H9 (cell line): Measurements from ENCODE around the gene DDA1. TPM values are rescaled to one million over a fixed set of nuclear protein-coding genes. Genes with fewer than 3 reads are reported as not detected.

ENCODE experiments used
- DNase-seq: peaks from one replicate; pipeline ENCODE4 v3.0.0-alpha.2; 2017
- H2AFZ ChIP-seq: one replicate; pipeline ENCODE4 v1.6.1; 2013; ENCODE audit warnings: mild to moderate bottlenecking, low read length, control low read depth, moderate library complexity
- H2AK5ac ChIP-seq: 2 replicates; pipeline ENCODE4 v1.6.1; 2013; ENCODE audit warnings: low read length, control low read depth, mixed read lengths; ENCODE audit not compliant: insufficient read length
- H2BK120ac ChIP-seq: one replicate; pipeline ENCODE4 v1.6.1; 2013; ENCODE audit warnings: low read depth, mild to moderate bottlenecking, low read length, control low read depth, inconsistent platforms; ENCODE audit not compliant: poor library complexity, severe bottlenecking
- H2BK12ac ChIP-seq: 2 replicates; pipeline ENCODE4 v1.6.1; 2013; ENCODE audit warnings: low read length, control low read depth, mixed read lengths, low read depth; ENCODE audit not compliant: insufficient read length
- H2BK15ac ChIP-seq: 2 replicates; pipeline ENCODE4 v1.6.1; 2013; ENCODE audit warnings: low read depth, low read length, control low read depth
- H2BK20ac ChIP-seq: one replicate; pipeline ENCODE4 v1.6.1; 2013; ENCODE audit warnings: low read depth, mild to moderate bottlenecking, low read length, control low read depth, inconsistent platforms; ENCODE audit not compliant: poor library complexity, severe bottlenecking
- H2BK5ac ChIP-seq: 2 replicates; pipeline ENCODE4 v1.6.1; 2013; ENCODE audit warnings: low read length, control low read depth, mixed read lengths; ENCODE audit not compliant: insufficient read length
- H3K14ac ChIP-seq: 2 replicates; pipeline ENCODE4 v1.6.1; 2013; ENCODE audit warnings: low read length, control low read depth; ENCODE audit not compliant: insufficient read depth
- H3K18ac ChIP-seq: 2 replicates; pipeline ENCODE4 v1.6.1; 2013; ENCODE audit warnings: low read depth, mild to moderate bottlenecking, mixed read lengths, low read length, control low read depth; ENCODE audit not compliant: insufficient read length
- H3K23ac ChIP-seq: 2 replicates; pipeline ENCODE4 v1.6.1; 2013; ENCODE audit warnings: low read length, control low read depth, mixed read lengths, low read depth; ENCODE audit not compliant: insufficient read length
- H3K23me2 ChIP-seq: 2 replicates; pipeline ENCODE4 v1.6.1; 2013; ENCODE audit warnings: low read depth, mild to moderate bottlenecking, mixed read lengths, low read length, control low read depth; ENCODE audit not compliant: insufficient read length, poor library complexity, severe bottlenecking
- H3K27ac ChIP-seq: 2 replicates; pipeline ENCODE4 v1.5.1; 2013; ENCODE audit warnings: low read length, control low read depth, mixed read lengths, low read depth; ENCODE audit not compliant: insufficient read length
- H3K27me3 ChIP-seq: 2 replicates; pipeline ENCODE4 v1.6.1; 2013; ENCODE audit warnings: low read length, control low read depth, inconsistent platforms; ENCODE audit not compliant: insufficient read depth
- H3K4ac ChIP-seq: 2 replicates; pipeline ENCODE4 v1.6.1; 2013; ENCODE audit warnings: low read depth, mild to moderate bottlenecking, control low read depth, inconsistent platforms, low read length, moderate library complexity
- H3K4me1 ChIP-seq: 2 replicates; pipeline ENCODE4 v1.6.1; 2013; ENCODE audit warnings: low read length, control low read depth, inconsistent platforms; ENCODE audit not compliant: insufficient read depth
- H3K4me2 ChIP-seq: 2 replicates; pipeline ENCODE4 v1.6.1; 2013; ENCODE audit warnings: low read length, control low read depth, mixed read lengths; ENCODE audit not compliant: insufficient read length, insufficient read depth
- H3K56ac ChIP-seq: 2 replicates; pipeline ENCODE4 v1.6.1; 2013; ENCODE audit warnings: low read depth, mild to moderate bottlenecking, mixed read lengths, low read length, control low read depth; ENCODE audit not compliant: insufficient read length
- H3K79me1 ChIP-seq: 2 replicates; pipeline ENCODE4 v1.6.1; 2013; ENCODE audit warnings: low read depth, mild to moderate bottlenecking, moderate library complexity, low read length, control low read depth, inconsistent platforms; ENCODE audit not compliant: insufficient read depth, poor library complexity, severe bottlenecking
- H3K79me2 ChIP-seq: 2 replicates; pipeline ENCODE4 v1.6.1; 2013; ENCODE audit warnings: low read length, control low read depth, inconsistent platforms; ENCODE audit not compliant: insufficient read depth
- H3K9ac ChIP-seq: 2 replicates; pipeline ENCODE4 v1.6.1; 2013; ENCODE audit warnings: low read length, control low read depth, mixed read lengths; ENCODE audit not compliant: insufficient read length; ENCODE audit errors: extremely low read depth
- H3K9me3 ChIP-seq: one replicate; pipeline ENCODE4 v1.6.1; 2013; ENCODE audit warnings: low read depth, low read length, inconsistent platforms; ENCODE audit not compliant: control insufficient read depth
- H3T11ph ChIP-seq: one replicate; pipeline ENCODE4 v1.6.1; 2013; ENCODE audit warnings: mild to moderate bottlenecking, low read length, control low read depth, inconsistent platforms
- H4K20me1 ChIP-seq: one replicate; pipeline ENCODE4 v1.6.1; 2013; ENCODE audit not compliant: control insufficient read depth, insufficient read length, insufficient read depth
- H4K5ac ChIP-seq: 2 replicates; pipeline ENCODE4 v1.6.1; 2013; ENCODE audit warnings: low read depth, mild to moderate bottlenecking, mixed read lengths, low read length, control low read depth; ENCODE audit not compliant: insufficient read length
- H4K8ac ChIP-seq: replicated peaks from 2 replicates; pipeline ENCODE4 v1.6.1; 2013; ENCODE audit warnings: low read length, control low read depth, mixed read lengths, low read depth; ENCODE audit not compliant: insufficient read length
- H4K91ac ChIP-seq: 2 replicates; pipeline ENCODE4 v1.6.1; 2013; ENCODE audit warnings: low read depth, mild to moderate bottlenecking, moderate library complexity, mixed read lengths, low read length, control low read depth; ENCODE audit not compliant: insufficient read length
- H3K27ac Mint-ChIP-seq, 3 experiments: 2 replicates in 2 of 3; 3 replicates in 1 of 3; pipeline ENCODE4 v1.8.0; 2020 to 2021; ENCODE audit warnings: mixed read lengths in 3 of 3, mild to moderate bottlenecking in 1 of 3, moderate library complexity in 1 of 3
- H3K27me3 Mint-ChIP-seq: 2 replicates; pipeline ENCODE4 v1.8.0; 2021; ENCODE audit warnings: low read depth, mild to moderate bottlenecking, moderate library complexity, mixed read lengths
- H3K36me3 Mint-ChIP-seq, 3 experiments: 2 replicates in 2 of 3; 3 replicates in 1 of 3; pipeline ENCODE4 v1.8.0; 2020 to 2021; ENCODE audit warnings: low read depth in 3 of 3, mixed read lengths in 3 of 3; ENCODE audit not compliant: insufficient read depth in 1 of 3
- H3K4me1 Mint-ChIP-seq, 2 experiments: 2 replicates each; pipeline ENCODE4 v1.8.0; 2020; ENCODE audit warnings: mixed read lengths in 2 of 2
- H3K4me3 Mint-ChIP-seq, 2 experiments: 2 replicates in 1 of 2; 3 replicates in 1 of 2; pipeline ENCODE4 v1.8.0; 2020 to 2021; ENCODE audit warnings: mild to moderate bottlenecking in 2 of 2, mixed read lengths in 2 of 2, moderate library complexity in 1 of 2
- H3K9me3 Mint-ChIP-seq, 2 experiments: 2 replicates in 1 of 2; 3 replicates in 1 of 2; pipeline ENCODE4 v1.8.0; 2020; ENCODE audit warnings: mild to moderate bottlenecking in 2 of 2, mixed read lengths in 2 of 2, moderate library complexity in 1 of 2
- CTCF ChIP-seq: fragments of 200-600 bp; sonication (generic); conservative IDR thresholded peaks from 3 replicates; pipeline ENCODE4 v1.8.0; 2021; ENCODE audit warnings: antibody characterized with exemption, mild to moderate bottlenecking
- WGBS: extraction: QIAGEN DNeasy Blood & Tissue Kit; methylation state at CpG from one replicate; pipeline ENCODE4 v1.1.7; 2013; ENCODE audit warnings: missing lambda C conversion rate, low lambda C conversion rate, mixed read lengths; ENCODE audit not compliant: insufficient read length; ENCODE audit errors: extremely low coverage; 5-methylcytosine and 5-hydroxymethylcytosine counted together
- total RNA-seq: library from RNA; stranded (reverse); gene quantifications from 2 replicates; pipeline ENCODE4 v1.2.1, GENCODE V29; 2021

The DDA1 gene
- total RNA-seq, 1 experiment from 2014 or later: 45.7 TPM

GRCh38 chr19:17365361-17365760 lies 56.0 kb downstream of the DDA1 start:
- Histone ChIP-seq H4K91ac (no peak overlapping the region), H2BK12ac (no peak overlapping the region), H2BK20ac (no peak overlapping the region), H3K18ac (no peak overlapping the region), H3K4me2 (no peak overlapping the region), H4K8ac (no peak overlapping the region), H3K4me1 (no peaks in the 10 kb centered on the region; the same call in 1 of the 2 replicates), H3K27me3 (no peaks in the 10 kb centered on the region), H3K9ac (no peak overlapping the region), H3K9me3 (no peaks in the 10 kb centered on the region), H2BK5ac (no peak overlapping the region), H3K27ac (no peak overlapping the region), H3K14ac (no peak overlapping the region), H3K4ac (no peak overlapping the region), H3K79me2 (no peaks in the 10 kb centered on the region), H4K5ac (no peak overlapping the region), H2BK120ac (no peak overlapping the region), H3K56ac (no peak overlapping the region), H2BK15ac (no peak overlapping the region), H2AK5ac (no peak overlapping the region), H3K23ac (no peak overlapping the region), H3K23me2 (no peaks in the 10 kb centered on the region), H3K79me1 (no peaks in the 10 kb centered on the region), H3T11ph (no peak overlapping the region), H2AFZ (no peak overlapping the region), H4K20me1 (no peaks in the 10 kb centered on the region)
- WGBS: no CpG with 5 or more reads among the region's 22 CpGs
- no peaks in the 10 kb centered on the region for H3K36me3 Mint-ChIP-seq
- no peak for TF ChIP-seq CTCF
- H3K4me1 Mint-ChIP-seq: peaks cover 0 to 2% of the 10 kb centered on the region in 2 experiments; a peak in 1 of 4 replicates
- H3K27ac Mint-ChIP-seq: no peak overlapping the region; a peak in 1 of 7 replicates
- DNase-seq: no peak
- H3K27me3 Mint-ChIP-seq: peaks cover 15% of the 10 kb centered on the region
- H3K9me3 Mint-ChIP-seq: peaks cover 0 to 3% of the 10 kb centered on the region in 2 experiments; a peak in 1 of 5 replicates
- H3K4me3 Mint-ChIP-seq: no peak overlapping the region; a peak in 1 of 5 replicates
